HepG2 (cell line): ENCODE data around the gene GRIK2. TPM values are rescaled to one million over a fixed set of nuclear protein-coding genes. Genes with fewer than 3 reads are reported as not detected.

Experiments used
- ATAC-seq: fragments of 200-7000 bp; cut with Tn5 transposase; 3 replicates; pipeline ENCODE4 v1.9.1; 2020; ENCODE audit warnings: mild to moderate bottlenecking, moderate library complexity
- BruUV-seq: library from RNA; stranded (reverse); fragments of 400-500 nt; replicated peaks from 2 replicates; lab custom pipeline; 2021; lab: Mats Ljungman, UMichigan
- CTCF ChIA-PET: fragments of 300-600 bp; formaldehyde crosslinking; extraction: SDS; loops from one replicate; lab custom pipeline; 2021; ENCODE audit warnings: low total read pairs, inconsistent platforms, low intra/inter-chr PET ratio; lab: Yijun Ruan, JAX
- POLR2A ChIA-PET: fragments of 350-600 bp; sonication (Branson Sonifier 250); formaldehyde crosslinking; loops from one replicate; lab custom pipeline; 2020; ENCODE audit warnings: antibody characterized with exemption, inconsistent platforms; lab: Yijun Ruan, JAX
- DNase-seq: peaks from one replicate; pipeline ENCODE4 v3.0.0-alpha.2; 2015; ENCODE audit warnings: low spot score
- FAIRE-seq: peaks from 3 replicates; lab custom pipeline; 2011; peaks lifted over from hg19 to GRCh38; lab: Jason Lieb, UNC
- H2AFZ ChIP-seq: one replicate; pipeline ENCODE4 v1.6.1; 2011; ENCODE audit warnings: low read length, inconsistent platforms
- H3K27ac ChIP-seq: fragments of 300-600 bp; 3 replicates; pipeline ENCODE4 v1.8.0; 2011; ENCODE audit warnings: mixed run types, mild to moderate bottlenecking, mixed read lengths, low read length, inconsistent platforms; ENCODE audit not compliant: insufficient read depth; ENCODE audit errors: extremely low read length
- H3K27me3 ChIP-seq, 2 experiments: fragments of 200-600 bp in 1 of 2; 2 replicates in 1 of 2; 3 replicates in 1 of 2; pipeline versions ENCODE4 v1.6.0 to v1.8.0; 2011; ENCODE audit warnings: low read length in 2 of 2, mild to moderate bottlenecking in 2 of 2, moderate library complexity in 2 of 2, inconsistent platforms in 1 of 2; ENCODE audit not compliant: insufficient read depth in 2 of 2, control insufficient read depth in 1 of 2
- H3K36me3 ChIP-seq, 2 experiments: fragments of 200-600 bp in 1 of 2; replicated peaks in 1 of 2; 2 replicates in 1 of 2; 3 replicates in 1 of 2; pipeline versions ENCODE4 v1.5.1 to v1.8.0; 2011; ENCODE audit warnings: low read length in 2 of 2, inconsistent platforms in 1 of 2; ENCODE audit not compliant: insufficient read depth in 2 of 2, control insufficient read depth in 1 of 2
- H3K4me1 ChIP-seq: 2 replicates; pipeline ENCODE4 v1.5.1; 2012; ENCODE audit warnings: low read length, inconsistent platforms; ENCODE audit not compliant: insufficient read depth
- H3K4me2 ChIP-seq: 2 replicates; pipeline ENCODE4 v1.6.0; 2011; ENCODE audit warnings: low read depth, low read length, inconsistent platforms
- H3K4me3 ChIP-seq, 3 experiments: fragments of 200-600 bp in 1 of 3; sonication (generic), shearing (Covaris generic) in 1 of 3; replicated peaks in 1 of 3; 2 replicates each; pipeline ENCODE4 v1.5.1; 2011 to 2016; ENCODE audit warnings: low read length in 3 of 3, inconsistent platforms in 2 of 3, low read depth in 2 of 3, mild to moderate bottlenecking in 2 of 3, control low read depth in 1 of 3, mixed read lengths in 1 of 3; ENCODE audit not compliant: insufficient read depth in 1 of 3
- H3K79me2 ChIP-seq: one replicate; pipeline ENCODE4 v1.6.1; 2011; ENCODE audit warnings: low read length, inconsistent platforms; ENCODE audit not compliant: insufficient read depth
- H3K9ac ChIP-seq: 2 replicates; pipeline ENCODE4 v1.6.0; 2011; ENCODE audit warnings: mild to moderate bottlenecking, low read depth, low read length, inconsistent platforms; ENCODE audit not compliant: insufficient read depth
- H3K9me3 ChIP-seq: 2 replicates; pipeline ENCODE4 v1.5.1; 2012; ENCODE audit warnings: mild to moderate bottlenecking, low read length
- H4K20me1 ChIP-seq: 2 replicates; pipeline ENCODE4 v1.6.0; 2011; ENCODE audit warnings: inconsistent platforms, mild to moderate bottlenecking, low read length, moderate library complexity; ENCODE audit not compliant: insufficient read depth
- ATF6 ChIP-seq: sonication (generic); formaldehyde crosslinking; conservative IDR thresholded peaks from 2 replicates; pipeline ENCODE4 v1.4.0; 2020; ENCODE audit warnings: missing genetic modification reagents
- CC2D1A ChIP-seq: sonication (generic); formaldehyde crosslinking; IDR thresholded peaks from 2 replicates; pipeline ENCODE4 v1.8.1; 2023; ENCODE audit warnings: mild to moderate bottlenecking, missing genetic modification reagents
- CERS6 ChIP-seq: sonication (generic); formaldehyde crosslinking; IDR thresholded peaks from 2 replicates; pipeline ENCODE4 v1.5.0; 2020; ENCODE audit warnings: missing genetic modification reagents
- DPF2 ChIP-seq: sonication (generic); formaldehyde crosslinking; IDR thresholded peaks from 2 replicates; pipeline ENCODE4 v1.4.0; 2020; ENCODE audit warnings: mild to moderate bottlenecking, low read depth, missing genetic modification reagents, borderline replicate concordance
- EZH2 ChIP-seq: conservative IDR thresholded peaks from 2 replicates; pipeline ENCODE4 v1.6.1; 2012; ENCODE audit warnings: mild to moderate bottlenecking, low read depth, low read length, moderate library complexity
- FOXC1 ChIP-seq: sonication (generic); formaldehyde crosslinking; IDR thresholded peaks from 2 replicates; pipeline ENCODE4 v1.8.0; 2022; ENCODE audit warnings: mild to moderate bottlenecking, missing genetic modification reagents, borderline replicate concordance
- NKX3-1 ChIP-seq: sonication (generic); formaldehyde crosslinking; IDR thresholded peaks from 2 replicates; pipeline ENCODE4 v1.5.0; 2020; ENCODE audit warnings: missing genetic modification reagents
- RXRA ChIP-seq: sonication (generic); formaldehyde crosslinking; IDR thresholded peaks from 2 replicates; pipeline ENCODE4 v1.5.1; 2020; ENCODE audit warnings: missing genetic modification reagents
- ZFP36 ChIP-seq: fragments of 150-350 bp; IDR thresholded peaks from 2 replicates; pipeline ENCODE4 v1.6.1; 2018; ENCODE audit warnings: borderline replicate concordance, low read length, low read depth; ENCODE audit not compliant: partially characterized antibody
- ZNF12 ChIP-seq: sonication (generic); formaldehyde crosslinking; IDR thresholded peaks from 2 replicates; pipeline ENCODE4 v1.5.0; 2020; ENCODE audit warnings: missing genetic modification reagents
- ZNF18 ChIP-seq: sonication (generic); formaldehyde crosslinking; IDR thresholded peaks from 2 replicates; pipeline ENCODE4 v1.8.0; 2022; ENCODE audit warnings: mild to moderate bottlenecking, missing genetic modification reagents; ENCODE audit not compliant: insufficient replicate concordance
- ZNF225 ChIP-seq: sonication (generic); formaldehyde crosslinking; IDR thresholded peaks from 2 replicates; pipeline ENCODE4 v1.4.0; 2020; ENCODE audit warnings: mild to moderate bottlenecking, missing genetic modification reagents
- ZNF570 ChIP-seq: sonication (generic); formaldehyde crosslinking; IDR thresholded peaks from 2 replicates; pipeline ENCODE4 v1.4.0; 2020; ENCODE audit warnings: mild to moderate bottlenecking, missing genetic modification reagents, borderline replicate concordance
- ZNF776 ChIP-seq: sonication (generic); formaldehyde crosslinking; IDR thresholded peaks from 2 replicates; pipeline ENCODE4 v1.4.0; 2020; ENCODE audit warnings: mild to moderate bottlenecking, missing genetic modification reagents
- WGBS: methylation state at CpG from one replicate; pipeline ENCODE4 v1.1.6; 2017; ENCODE audit warnings: low lambda C conversion rate; 5-methylcytosine and 5-hydroxymethylcytosine counted together
- in situ Hi-C: cut with HindIII; loops from 2 replicates; pipeline ENCODE4 v1.10.0; 2017; ENCODE audit warnings: low pct_unique_long_range_greater_than_20kb; ENCODE audit not compliant: extremely low pct_ligation_motif_present
- intact Hi-C: fragments of 100-400 bp; cut with micrococcal nuclease; formaldehyde crosslinking; loops from one replicate; pipeline ENCODE4 v1.10.0; 2022; ENCODE audit not compliant: unreplicated experiment
- polyA plus RNA-seq, 8 experiments: library from polyadenylated mRNA; depleted of rRNA in 3 of 8; stranded (reverse) in 7 of 8; unstranded in 1 of 8; fragments of >200 nt; fragmentation: Illumina TruSeq in 4 of 8; extraction: Trizol in 4 of 8; gene quantifications; 2 replicates each; pipeline versions ENCODE4 v1.2.1 to v1.2.3, GENCODE V29; 2011 to 2016; ENCODE audit warnings: low read depth in 4 of 8, missing spikeins in 1 of 8, mixed read lengths in 1 of 8; ENCODE audit not compliant: insufficient read depth in 1 of 8
- total RNA-seq, 5 experiments: library from RNA; depleted of rRNA; stranded (reverse); fragments of >200 nt; fragmentation: Illumina TruSeq; extraction: Trizol; gene quantifications; 2 replicates each; pipeline ENCODE4 v1.2.3, GENCODE V29; 2016; ENCODE audit warnings: low read depth in 1 of 5
- TF ChIP-seq, protein P1 (sequence below): IDR thresholded peaks from 2 replicates; pipeline ENCODE4 v1.6.1; 2012; ENCODE audit warnings: low read depth, low read length, improper control_type of control experiment
- TF ChIP-seq, protein P2 (sequence below): sonication (generic); formaldehyde crosslinking; IDR thresholded peaks from 2 replicates; pipeline ENCODE4 v1.5.1; 2020; ENCODE audit warnings: missing genetic modification reagents, mild to moderate bottlenecking, borderline replicate concordance

GRIK2 gene
- total and polyA plus RNA-seq, 2 of the 13 experiments (the other 11 are each of a cell fraction or from before 2014, with no cell fraction given): not detected

DNA sequence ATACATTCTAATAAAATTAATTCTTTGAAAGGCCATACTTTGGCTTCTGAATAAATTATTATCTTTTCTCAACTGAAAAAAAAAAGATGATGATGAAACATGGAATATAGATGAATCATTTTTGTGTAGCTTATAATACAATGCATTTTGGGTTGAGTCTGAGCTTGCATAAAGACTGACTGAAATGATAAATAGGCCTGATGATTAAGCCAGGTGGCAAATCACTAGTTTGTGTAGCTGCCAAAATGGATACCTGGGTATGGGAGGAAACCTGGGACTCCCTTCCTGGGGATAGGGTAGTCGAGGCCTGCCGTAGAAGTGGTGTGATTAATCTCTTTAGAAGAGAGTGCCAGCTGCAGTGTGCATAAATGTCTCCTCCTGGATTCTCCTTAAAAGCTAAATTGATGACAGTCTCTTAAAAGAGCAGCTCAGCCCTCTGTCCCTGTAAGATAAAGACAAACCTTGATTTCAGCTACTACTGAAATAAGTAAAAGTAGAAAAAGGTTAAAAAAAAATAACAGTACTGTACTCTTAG is 275.1 kb downstream of the GRIK2 start:
- no peak for FAIRE-seq
- POLR2A ChIA-PET: no interaction called here
- 6% methylated on average over 2 of the region's 2 CpGs for WGBS
- TF ChIP-seq, protein P1, sequence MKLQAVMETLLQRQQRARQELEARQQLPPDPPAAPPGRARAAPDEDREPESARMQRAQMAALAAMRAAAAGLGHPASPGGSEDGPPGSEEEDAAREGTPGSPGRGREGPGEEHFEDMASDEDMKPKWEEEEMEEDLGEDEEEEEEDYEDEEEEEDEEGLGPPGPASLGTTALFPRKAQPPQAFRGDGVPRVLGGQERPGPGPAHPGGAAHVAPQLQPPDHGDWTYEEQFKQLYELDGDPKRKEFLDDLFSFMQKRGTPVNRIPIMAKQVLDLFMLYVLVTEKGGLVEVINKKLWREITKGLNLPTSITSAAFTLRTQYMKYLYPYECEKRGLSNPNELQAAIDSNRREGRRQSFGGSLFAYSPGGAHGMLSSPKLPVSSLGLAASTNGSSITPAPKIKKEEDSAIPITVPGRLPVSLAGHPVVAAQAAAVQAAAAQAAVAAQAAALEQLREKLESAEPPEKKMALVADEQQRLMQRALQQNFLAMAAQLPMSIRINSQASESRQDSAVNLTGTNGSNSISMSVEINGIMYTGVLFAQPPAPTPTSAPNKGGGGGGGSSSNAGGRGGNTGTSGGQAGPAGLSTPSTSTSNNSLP: no peak
- no peak for TF ChIP-seq NKX3-1 (CRISPR knock-in tag)
- no peak for TF ChIP-seq CC2D1A
- no peak for TF ChIP-seq ZNF18
- no peak for TF ChIP-seq CERS6 (CRISPR knock-in tag)
- TF ChIP-seq ZNF12 (CRISPR knock-in tag): no peak
- no peak for TF ChIP-seq ATF6
- no peak for TF ChIP-seq EZH2
- no peak for TF ChIP-seq ZNF776 (CRISPR knock-in tag)
- no peak for TF ChIP-seq ZNF225 (CRISPR knock-in tag)
- TF ChIP-seq RXRA: no peak
- no peak for TF ChIP-seq ZNF570 (CRISPR knock-in tag)
- TF ChIP-seq DPF2 (CRISPR knock-in tag): no peak
- TF ChIP-seq ZFP36: no peak
- TF ChIP-seq, protein P2, sequence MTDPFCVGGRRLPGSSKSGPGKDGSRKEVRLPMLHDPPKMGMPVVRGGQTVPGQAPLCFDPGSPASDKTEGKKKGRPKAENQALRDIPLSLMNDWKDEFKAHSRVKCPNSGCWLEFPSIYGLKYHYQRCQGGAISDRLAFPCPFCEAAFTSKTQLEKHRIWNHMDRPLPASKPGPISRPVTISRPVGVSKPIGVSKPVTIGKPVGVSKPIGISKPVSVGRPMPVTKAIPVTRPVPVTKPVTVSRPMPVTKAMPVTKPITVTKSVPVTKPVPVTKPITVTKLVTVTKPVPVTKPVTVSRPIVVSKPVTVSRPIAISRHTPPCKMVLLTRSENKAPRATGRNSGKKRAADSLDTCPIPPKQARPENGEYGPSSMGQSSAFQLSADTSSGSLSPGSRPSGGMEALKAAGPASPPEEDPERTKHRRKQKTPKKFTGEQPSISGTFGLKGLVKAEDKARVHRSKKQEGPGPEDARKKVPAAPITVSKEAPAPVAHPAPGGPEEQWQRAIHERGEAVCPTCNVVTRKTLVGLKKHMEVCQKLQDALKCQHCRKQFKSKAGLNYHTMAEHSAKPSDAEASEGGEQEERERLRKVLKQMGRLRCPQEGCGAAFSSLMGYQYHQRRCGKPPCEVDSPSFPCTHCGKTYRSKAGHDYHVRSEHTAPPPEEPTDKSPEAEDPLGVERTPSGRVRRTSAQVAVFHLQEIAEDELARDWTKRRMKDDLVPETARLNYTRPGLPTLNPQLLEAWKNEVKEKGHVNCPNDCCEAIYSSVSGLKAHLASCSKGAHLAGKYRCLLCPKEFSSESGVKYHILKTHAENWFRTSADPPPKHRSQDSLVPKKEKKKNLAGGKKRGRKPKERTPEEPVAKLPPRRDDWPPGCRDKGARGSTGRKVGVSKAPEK (CRISPR knock-in tag): no peak
- TF ChIP-seq FOXC1: no peak

More for the DNA sequence above, 275.1 kb downstream of the GRIK2 start:
- DNase-seq (no peak), ATAC-seq (no peak)
- Histone ChIP-seq H3K9me3 (no peaks in the 10 kb centered on the region), H3K79me2 (no peaks in the 10 kb centered on the region), H3K27ac (no peak overlapping the region), H3K9ac (no peak overlapping the region), H2AFZ (no peak overlapping the region), H3K36me3 (no peaks in the 10 kb centered on the region), H3K4me2 (no peak overlapping the region), H4K20me1 (no peaks in the 10 kb centered on the region), H3K4me3 (no peak overlapping the region), H3K4me1 (no peaks in the 10 kb centered on the region), H3K27me3 (no peaks in the 10 kb centered on the region)
- intact Hi-C loops: no loop called here
- BruUV-seq: no TSS peak
- CTCF ChIA-PET: no interaction called here
- in situ Hi-C loops: no loop called here
